ENCODE measurements around the gene STXBP1. TPM values are rescaled to one million over a fixed set of nuclear protein-coding genes. Genes with fewer than 3 reads are reported as not detected.

Gene STXBP1
- total and polyA plus RNA-seq, 2 of the 13 experiments (the other 11 are each of a cell fraction or from before 2014, with no cell fraction given), result 2.9 TPM

- H4K20me1 ChIP-seq (ENCODE audit: insufficient read depth, low read length), result no peaks in the 10 kb centered on the region
- no peaks in the 10 kb centered on the region for H3K27me3 ChIP-seq (ENCODE audit: control insufficient read depth in 1 of 2, insufficient read depth in 2 of 2, low read length in 2 of 2)
- TF ChIP-seq SMC3 (IDR thresholded peaks at IDR 0.05; ENCODE audit: low read length), result no peak
- TF ChIP-seq MNT (IDR thresholded peaks at IDR 0.05), result peak; percentile 86
- TF ChIP-seq FOXM1 (CRISPR knock-in tag; IDR thresholded peaks at IDR 0.05), result no peak
- H3K4me2 ChIP-seq (ENCODE audit: low read depth, low read length), result no peak overlapping the region
- H3K9ac ChIP-seq (ENCODE audit: insufficient read depth, low read depth, low read length), result no peak overlapping the region
- no peaks in the 10 kb centered on the region for H3K36me3 ChIP-seq (replicated peaks in 1 of 2; ENCODE audit: control insufficient read depth in 1 of 2, insufficient read depth in 2 of 2, low read length in 2 of 2)
- ChIA-PET POLR2A (no interaction called here), CTCF (ENCODE audit: low intra/inter-chr PET ratio, low total read pairs) (no interaction called here)
- no peaks in the 10 kb centered on the region for H3K79me2 ChIP-seq (ENCODE audit: insufficient read depth, low read length)
- no peak overlapping the region for H3K27ac ChIP-seq (ENCODE audit: extremely low read length, insufficient read depth, low read length)
- intact Hi-C loops (cut with micrococcal nuclease; ENCODE audit: unreplicated experiment), result no loop called here
- no peaks in the 10 kb centered on the region for H3K4me1 ChIP-seq (ENCODE audit: insufficient read depth, low read length)
- no peak for ATAC-seq
- no peak overlapping the region for H3K4me3 ChIP-seq (replicated peaks in 1 of 3; ENCODE audit: insufficient read depth in 1 of 3, low read depth in 2 of 3, low read length in 3 of 3)
- in situ Hi-C loops (cut with HindIII; ENCODE audit: extremely low pct_ligation_motif_present, low pct_unique_long_range_greater_than_20kb), result no loop called here
- DNase-seq (ENCODE audit: low spot score), result no peak
- FAIRE-seq, result no peak
- no peaks in the 10 kb centered on the region for H3K9me3 ChIP-seq (ENCODE audit: low read length)
- no TSS peak for BruUV-seq (replicated peaks)
- H2AFZ ChIP-seq (ENCODE audit: low read length), result no peak overlapping the region
- 81% methylated on average over 9 of the region's 9 CpGs for WGBS (ENCODE audit: low lambda C conversion rate)
Measured at GRCh38 chr9:127680846-127681245, 68.8 kb downstream of the STXBP1 start.

GRCh38 chr9:127682351-127683136 lies 70.5 kb downstream of the STXBP1 start:
- ChIA-PET POLR2A (no interaction called here), CTCF (ENCODE audit: low intra/inter-chr PET ratio, low total read pairs) (no interaction called here)
- 93% methylated on average over 20 of the region's 23 CpGs for WGBS (ENCODE audit: low lambda C conversion rate)
- TF ChIP-seq MIER2 (CRISPR knock-in tag; IDR thresholded peaks at IDR 0.05) (no peak), MAFF (IDR thresholded peaks at IDR 0.05; ENCODE audit: low read depth, low read length) (peak; percentile 60), MAFK (conservative IDR thresholded peaks at IDR 0.05 in 1 of 2, IDR thresholded peaks at IDR 0.05 in 1 of 2; ENCODE audit: low read length in 2 of 2) (peak; percentile 60 to 79; a peak in 3 of 4 replicates), ZBTB38 (CRISPR knock-in tag; IDR thresholded peaks at IDR 0.05) (no peak), ZNF432 (CRISPR knock-in tag; IDR thresholded peaks at IDR 0.05; ENCODE audit: borderline replicate concordance) (no peak), ZNF782 (CRISPR knock-in tag; IDR thresholded peaks at IDR 0.05; ENCODE audit: borderline replicate concordance) (no peak), ZNF577 (CRISPR knock-in tag; IDR thresholded peaks at IDR 0.05; ENCODE audit: borderline replicate concordance, low read depth) (no peak), CENPT (CRISPR knock-in tag; IDR thresholded peaks at IDR 0.05; ENCODE audit: low read depth) (no peak)
- H4K20me1 ChIP-seq (ENCODE audit: insufficient read depth, low read length), result no peaks in the 10 kb centered on the region
- FAIRE-seq (no peak), DNase-seq (ENCODE audit: low spot score) (no peak), ATAC-seq (no peak)
- no peak overlapping the region for H3K9ac ChIP-seq (ENCODE audit: insufficient read depth, low read depth, low read length)
- H3K36me3 ChIP-seq (replicated peaks in 1 of 2; ENCODE audit: control insufficient read depth in 1 of 2, insufficient read depth in 2 of 2, low read length in 2 of 2), result no peaks in the 10 kb centered on the region
- H3K4me3 ChIP-seq (replicated peaks in 1 of 3; ENCODE audit: insufficient read depth in 1 of 3, low read depth in 2 of 3, low read length in 3 of 3), result no peak overlapping the region
- no TSS peak for BruUV-seq (replicated peaks)
- in situ Hi-C loops (cut with HindIII; ENCODE audit: extremely low pct_ligation_motif_present, low pct_unique_long_range_greater_than_20kb) (no loop called here), intact Hi-C loops (cut with micrococcal nuclease; ENCODE audit: unreplicated experiment) (no loop called here)
- H3K4me1 ChIP-seq (ENCODE audit: insufficient read depth, low read length), result peaks cover 15% of the 10 kb centered on the region
- H3K27ac ChIP-seq (ENCODE audit: extremely low read length, insufficient read depth, low read length), result no peak overlapping the region
- no peaks in the 10 kb centered on the region for H3K9me3 ChIP-seq (ENCODE audit: low read length)
- H2AFZ ChIP-seq (ENCODE audit: low read length), result no peak overlapping the region
- H3K27me3 ChIP-seq (ENCODE audit: control insufficient read depth in 1 of 2, insufficient read depth in 2 of 2, low read length in 2 of 2), result no peaks in the 10 kb centered on the region
- H3K4me2 ChIP-seq (ENCODE audit: low read depth, low read length), result no peak overlapping the region
- no peaks in the 10 kb centered on the region for H3K79me2 ChIP-seq (ENCODE audit: insufficient read depth, low read length)

Measured in HepG2 (cell line).